ENCODE results near the gene SNTG2. TPM values are rescaled to one million over a fixed set of nuclear protein-coding genes. Genes with fewer than 3 reads are reported as not detected.

Gene SNTG2
- total and polyA plus RNA-seq, 2 donors (not counting 3 experiments of a cell fraction or from before 2014, with no cell fraction given), result not detected

DNA sequence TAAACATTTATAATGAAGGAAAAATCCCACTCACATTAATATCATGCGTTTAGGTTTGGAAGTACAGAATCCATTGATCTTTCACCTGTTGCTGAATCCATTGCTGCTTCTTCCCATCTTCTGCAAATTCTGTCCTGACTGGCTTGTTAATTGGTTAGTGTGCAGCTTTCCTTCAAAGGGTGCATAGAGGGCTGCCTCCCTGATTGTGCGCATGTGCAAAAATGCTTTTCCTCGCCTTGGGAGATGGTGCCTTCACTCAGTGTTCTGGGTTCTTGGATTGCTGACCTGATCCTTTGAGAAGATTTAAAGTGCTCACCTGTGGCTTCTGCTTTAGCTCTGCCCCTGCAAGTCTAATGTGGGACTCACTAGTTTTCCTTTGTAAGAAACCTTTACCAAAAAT lies 231.2 kb downstream of the SNTG2 start:
- dilution Hi-C loops (cut with MboI; ENCODE audit: extremely low pct_ligation_motif_present, low sequenced_read_pairs), result no loop called here
- BruUV-seq (replicated peaks), result no TSS peak
- CTCF ChIA-PET, result no interaction called here

More for the DNA sequence above, 231.2 kb downstream of the SNTG2 start:
- TF ChIP-seq, protein P1, sequence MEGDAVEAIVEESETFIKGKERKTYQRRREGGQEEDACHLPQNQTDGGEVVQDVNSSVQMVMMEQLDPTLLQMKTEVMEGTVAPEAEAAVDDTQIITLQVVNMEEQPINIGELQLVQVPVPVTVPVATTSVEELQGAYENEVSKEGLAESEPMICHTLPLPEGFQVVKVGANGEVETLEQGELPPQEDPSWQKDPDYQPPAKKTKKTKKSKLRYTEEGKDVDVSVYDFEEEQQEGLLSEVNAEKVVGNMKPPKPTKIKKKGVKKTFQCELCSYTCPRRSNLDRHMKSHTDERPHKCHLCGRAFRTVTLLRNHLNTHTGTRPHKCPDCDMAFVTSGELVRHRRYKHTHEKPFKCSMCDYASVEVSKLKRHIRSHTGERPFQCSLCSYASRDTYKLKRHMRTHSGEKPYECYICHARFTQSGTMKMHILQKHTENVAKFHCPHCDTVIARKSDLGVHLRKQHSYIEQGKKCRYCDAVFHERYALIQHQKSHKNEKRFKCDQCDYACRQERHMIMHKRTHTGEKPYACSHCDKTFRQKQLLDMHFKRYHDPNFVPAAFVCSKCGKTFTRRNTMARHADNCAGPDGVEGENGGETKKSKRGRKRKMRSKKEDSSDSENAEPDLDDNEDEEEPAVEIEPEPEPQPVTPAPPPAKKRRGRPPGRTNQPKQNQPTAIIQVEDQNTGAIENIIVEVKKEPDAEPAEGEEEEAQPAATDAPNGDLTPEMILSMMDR (IDR thresholded peaks at IDR 0.05; ENCODE audit: extremely low read depth in 1 of 2, insufficient read depth in 1 of 2, low read depth in 1 of 2, low read length in 2 of 2), result no peak
- TF ChIP-seq, protein P2, sequence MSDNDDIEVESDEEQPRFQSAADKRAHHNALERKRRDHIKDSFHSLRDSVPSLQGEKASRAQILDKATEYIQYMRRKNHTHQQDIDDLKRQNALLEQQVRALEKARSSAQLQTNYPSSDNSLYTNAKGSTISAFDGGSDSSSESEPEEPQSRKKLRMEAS (IDR thresholded peaks at IDR 0.05; ENCODE audit: insufficient read depth, insufficient read length), result no peak
- no peak for TF ChIP-seq FOS (IDR thresholded peaks at IDR 0.05; ENCODE audit: borderline replicate concordance, insufficient read depth, low read length)
- TF ChIP-seq POLR2A (IDR thresholded peaks at IDR 0.05; ENCODE audit: low read depth, low read length), result no peak
- no peak for TF ChIP-seq MYC (IDR thresholded peaks at IDR 0.05; ENCODE audit: low read depth, low read length)
- TF ChIP-seq GATA2 (IDR thresholded peaks at IDR 0.05; ENCODE audit: insufficient read depth, insufficient read length, low read depth, low read length), result no peak
- TF ChIP-seq JUN (IDR thresholded peaks at IDR 0.05; ENCODE audit: borderline replicate concordance, insufficient read depth, insufficient read length, low read depth), result no peak
- TF ChIP-seq POLR2AphosphoS5 (IDR thresholded peaks at IDR 0.05; ENCODE audit: insufficient read depth, low read depth, low read length), result no peak
- TF ChIP-seq EZH2 (IDR thresholded peaks at IDR 0.05; ENCODE audit: borderline replicate concordance, low read depth, low read length, severe bottlenecking), result no peak
- H3K9ac ChIP-seq (replicated peaks; ENCODE audit: extremely low read depth, insufficient read depth, low read length), result no peak overlapping the region
- no peak overlapping the region for H3K4me2 ChIP-seq (ENCODE audit: insufficient read depth, low read length)
- no peaks in the 10 kb centered on the region for H3K9me1 ChIP-seq (replicated peaks; ENCODE audit: control insufficient read depth, extremely low read depth, insufficient read depth, low read length)
- H2AFZ ChIP-seq (ENCODE audit: low read depth, low read length), result no peak overlapping the region
- intact Hi-C loops (cut with micrococcal nuclease), result no loop called here
- no peak overlapping the region for H3K4me3 ChIP-seq (replicated peaks in 1 of 3; ENCODE audit: insufficient read depth in 1 of 3, low read depth in 1 of 3, low read length in 3 of 3)
- H3K36me3 ChIP-seq (ENCODE audit: control insufficient read depth in 2 of 2, extremely low read depth in 1 of 2, insufficient read depth in 2 of 2, low read length in 2 of 2), result no peaks in the 10 kb centered on the region
- DNase-seq (ENCODE audit: low read depth, low spot score) (no peak), FAIRE-seq (no peak)
- no peaks in the 10 kb centered on the region for H3K27me3 ChIP-seq (ENCODE audit: control insufficient read depth in 2 of 2, insufficient read depth in 2 of 2, low read length in 2 of 2)
- H3K4me1 ChIP-seq (ENCODE audit: control insufficient read depth, extremely low read depth, insufficient read depth, low read length), result no peaks in the 10 kb centered on the region
- no peak overlapping the region for H3K27ac ChIP-seq (ENCODE audit: insufficient read depth, low read depth, low read length)
- POLR2A ChIA-PET, result no interaction called here
- no peaks in the 10 kb centered on the region for H3K79me2 ChIP-seq (ENCODE audit: control insufficient read depth, insufficient read depth, low read length)
- no peaks in the 10 kb centered on the region for H4K20me1 ChIP-seq (replicated peaks; ENCODE audit: control insufficient read depth, extremely low read depth, insufficient read depth, low read length)
- H3K9me3 ChIP-seq (replicated peaks; ENCODE audit: control insufficient read depth, insufficient read depth, low read length), result no peaks in the 10 kb centered on the region
